PC-3 (cell line): ENCODE data around the gene CRY2. TPM values are rescaled to one million over a fixed set of nuclear protein-coding genes. Genes with fewer than 3 reads are reported as not detected.

Experiments
- ATAC-seq: fragments of 200-7000 bp; cut with Tn5 transposase; 2 replicates; pipeline ENCODE4 v1.9.1; 2020; ENCODE audit warnings: mild to moderate bottlenecking, moderate library complexity
- BruUV-seq: library from RNA; stranded (reverse); fragments of 400-500 nt; replicated peaks from 2 replicates; lab custom pipeline; 2021; lab: Mats Ljungman, UMichigan
- CTCF ChIA-PET: fragments of 300-600 bp; sonication (Branson Sonifier 250); formaldehyde crosslinking; loops from one replicate; lab custom pipeline; 2022; ENCODE audit warnings: antibody characterized with exemption; lab: Charles Lee
- POLR2A ChIA-PET: fragments of 300-600 bp; sonication (Branson Sonifier 250); formaldehyde crosslinking; loops from one replicate; lab custom pipeline; 2022; ENCODE audit warnings: antibody characterized with exemption; ENCODE audit not compliant: unreplicated experiment; lab: Charles Lee
- DNase-seq: peaks from one replicate; pipeline ENCODE4 v3.0.0-alpha.2; 2015
- H2AFZ ChIP-seq: fragments of 300-600 bp; sonication (generic); 2 replicates; pipeline ENCODE4 v1.6.0; 2016; ENCODE audit warnings: antibody characterized with exemption, low read length
- H3F3A ChIP-seq: fragments of 300-600 bp; sonication (generic); one replicate; pipeline ENCODE4 v1.6.0; 2017; ENCODE audit warnings: antibody characterized with exemption, low read length, control low read depth, mild to moderate bottlenecking; ENCODE audit not compliant: unreplicated experiment
- H3K27ac ChIP-seq: fragments of 300-600 bp; sonication (generic); 2 replicates; pipeline ENCODE4 v1.5.1; 2016; ENCODE audit warnings: mild to moderate bottlenecking, low read length
- H3K27me3 ChIP-seq: fragments of 300-600 bp; sonication (generic); 2 replicates; pipeline ENCODE4 v1.6.1; 2016; ENCODE audit warnings: low read length, mixed read lengths
- H3K36me3 ChIP-seq: fragments of 300-600 bp; sonication (generic); 2 replicates; pipeline ENCODE4 v1.6.1; 2016; ENCODE audit warnings: low read depth, mixed run types, low read length, mixed read lengths
- H3K4me1 ChIP-seq: fragments of 300-600 bp; sonication (generic); 2 replicates; pipeline ENCODE4 v1.5.1; 2016; ENCODE audit warnings: low read length; ENCODE audit not compliant: insufficient read depth
- H3K4me2 ChIP-seq: fragments of 300-600 bp; sonication (generic); 2 replicates; pipeline ENCODE4 v1.6.0; 2016; ENCODE audit warnings: low read length
- H3K4me3 ChIP-seq: fragments of 300-600 bp; sonication (generic); 2 replicates; pipeline ENCODE4 v1.5.1; 2016; ENCODE audit warnings: mild to moderate bottlenecking, low read length, mixed read lengths
- H3K79me2 ChIP-seq: fragments of 300-600 bp; sonication (generic); 2 replicates; pipeline ENCODE4 v1.6.1; 2017; ENCODE audit warnings: low read length, mixed read lengths
- H3K9ac ChIP-seq: fragments of 300-600 bp; sonication (generic); 2 replicates; pipeline ENCODE4 v1.6.0; 2016; ENCODE audit warnings: mild to moderate bottlenecking, low read length
- H3K9me2 ChIP-seq: fragments of 300-600 bp; sonication (generic); replicated peaks from 2 replicates; pipeline ENCODE4 v1.6.1; 2016; ENCODE audit warnings: mixed run types, low read length, mixed read lengths
- H3K9me3 ChIP-seq: fragments of 300-600 bp; sonication (generic); 2 replicates; pipeline ENCODE4 v1.6.1; 2016; ENCODE audit warnings: low read length, mixed read lengths
- H4K20me1 ChIP-seq: fragments of 300-600 bp; sonication (generic); 2 replicates; pipeline ENCODE4 v1.6.1; 2016; ENCODE audit warnings: low read length, mixed read lengths
- CTCF ChIP-seq: fragments of 300-600 bp; sonication (generic); conservative IDR thresholded peaks from 2 replicates; pipeline ENCODE4 v1.5.1; 2017; ENCODE audit warnings: antibody characterized with exemption, low read depth, mild to moderate bottlenecking, low read length
- EZH2 ChIP-seq: fragments of 300-600 bp; sonication (generic); IDR thresholded peaks from one replicate; pipeline ENCODE4 v1.6.1; 2017; ENCODE audit warnings: antibody characterized with exemption, mild to moderate bottlenecking, low read length; ENCODE audit not compliant: unreplicated experiment
- EZH2phosphoT487 ChIP-seq: fragments of 300-600 bp; sonication (generic); IDR thresholded peaks from 2 replicates; pipeline ENCODE4 v1.6.1; 2018; ENCODE audit warnings: mild to moderate bottlenecking, antibody characterized with exemption, low read length, borderline replicate concordance
- intact Hi-C: fragments of 100-400 bp; cut with micrococcal nuclease; formaldehyde crosslinking; loops from 2 replicates; pipeline ENCODE4 v1.9.0; 2023
- total RNA-seq: library from RNA; depleted of rRNA; stranded (reverse); fragments of >200 nt; gene quantifications from 2 replicates; pipeline ENCODE4 v1.2.3, GENCODE V29; 2014

CRY2 gene
- total RNA-seq, 1 experiment from 2014 or later = 9.5 TPM

- peak; percentile 78 for ATAC-seq
- peak; percentile 59 for DNase-seq
- Histone ChIP-seq H4K20me1 (no peaks in the 10 kb centered on the region), H3K4me1 (no peaks in the 10 kb centered on the region), H3K79me2 (no peaks in the 10 kb centered on the region), H3K4me3 (no peak overlapping the region), H3F3A (no peaks in the 10 kb centered on the region), H2AFZ (no peak overlapping the region), H3K27me3 (no peaks in the 10 kb centered on the region), H3K9me2 (no peaks in the 10 kb centered on the region), H3K36me3 (0 out of 2 replicates have a peak, but pooled peaks cover 5% of the 10 kb centered on the region), H3K27ac (no peak overlapping the region; the same call in 1 of the 2 replicates), H3K9me3 (no peaks in the 10 kb centered on the region), H3K4me2 (no peak overlapping the region), H3K9ac (no peak overlapping the region)
- TF ChIP-seq EZH2phosphoT487 (no peak), EZH2 (no peak), CTCF (peak; percentile 77)
- ChIA-PET POLR2A (interaction anchor here (0.6 kb wide), 1 partner anchor 93 kb away, joined by 4 read pairs; no protein-coding TSS in a partner anchor), CTCF (interaction anchor here (0.7 kb wide), 1 partner anchor 126 kb away, joined by 3 read pairs; no protein-coding TSS in a partner anchor)
- no TSS peak for BruUV-seq
- intact Hi-C loops = loop anchor here (2.0 kb wide), 1 partner anchor 46 kb away; no protein-coding TSS in a partner anchor
Measured at GRCh38 chr11:45872651-45873356, 25.5 kb downstream of the CRY2 start.

- ChIA-PET CTCF (no interaction called here), POLR2A (no interaction called here)
- no peaks in the 10 kb centered on the region for H3K79me2 ChIP-seq
- H3K9ac ChIP-seq = no peak overlapping the region
- H3K4me1 ChIP-seq = peaks cover 18% of the 10 kb centered on the region
- BruUV-seq = no TSS peak
- intact Hi-C loops = no loop called here
- DNase-seq (no peak), ATAC-seq (no peak)
- H3K4me2 ChIP-seq = no peak overlapping the region
- TF ChIP-seq EZH2 (no peak), EZH2phosphoT487 (no peak), CTCF (no peak)
- no peak overlapping the region for H2AFZ ChIP-seq
- peaks cover 6% of the 10 kb centered on the region; the same call in 1 of the 2 replicates for H4K20me1 ChIP-seq
- peaks cover 9% of the 10 kb centered on the region; the same call in 1 of the 2 replicates for H3K36me3 ChIP-seq
- no peaks in the 10 kb centered on the region for H3K9me2 ChIP-seq
- H3K4me3 ChIP-seq = no peak overlapping the region
- no peak overlapping the region for H3K27ac ChIP-seq
- no peaks in the 10 kb centered on the region for H3K27me3 ChIP-seq
- no peaks in the 10 kb centered on the region for H3K9me3 ChIP-seq
- no peaks in the 10 kb centered on the region for H3F3A ChIP-seq
Measured at GRCh38 chr11:45876401-45876800, 29.1 kb downstream of the CRY2 start.

GRCh38 chr11:45877221-45877620 is 29.9 kb downstream of the CRY2 start:
- ATAC-seq (no peak), DNase-seq (no peak)
- Histone ChIP-seq H3K36me3 (peaks cover 16% of the 10 kb centered on the region; the same call in 1 of the 2 replicates), H3K4me3 (no peak overlapping the region), H3K4me2 (no peak overlapping the region), H3K4me1 (peaks cover 18% of the 10 kb centered on the region), H3K27me3 (no peaks in the 10 kb centered on the region), H3K9me3 (no peaks in the 10 kb centered on the region), H3F3A (no peaks in the 10 kb centered on the region), H3K9ac (no peak overlapping the region), H3K79me2 (no peaks in the 10 kb centered on the region), H2AFZ (no peak overlapping the region), H3K27ac (no peak overlapping the region), H4K20me1 (peaks cover 9% of the 10 kb centered on the region; the same call in 1 of the 2 replicates), H3K9me2 (no peaks in the 10 kb centered on the region)
- CTCF ChIA-PET = no interaction called here
- intact Hi-C loops = no loop called here
- BruUV-seq = no TSS peak
- TF ChIP-seq EZH2 = no peak
- TF ChIP-seq CTCF = no peak
- TF ChIP-seq EZH2phosphoT487 = no peak
- POLR2A ChIA-PET = no interaction called here
